Caco-2 (cell line): ENCODE measurements around the gene FAM78A. TPM values are rescaled to one million over a fixed set of nuclear protein-coding genes. Genes with fewer than 3 reads are reported as not detected.

ENCODE experiments used
- BruUV-seq: library from RNA; stranded (reverse); fragments of 400-500 nt; replicated peaks from 2 replicates; lab custom pipeline; 2021; lab: Mats Ljungman, UMichigan
- CTCF ChIA-PET: fragments of 300-600 bp; sonication (Branson Sonifier 250); formaldehyde crosslinking; loops from one replicate; lab custom pipeline; 2022; ENCODE audit warnings: antibody characterized with exemption; lab: Charles Lee
- POLR2A ChIA-PET: fragments of 300-600 bp; sonication (Branson Sonifier 250); formaldehyde crosslinking; loops from one replicate; lab custom pipeline; 2022; ENCODE audit warnings: antibody characterized with exemption; lab: Charles Lee
- DNase-seq, 2 experiments: peaks; one replicate each; pipeline versions ENCODE4 v3.0.0 to v3.0.0-alpha.2; 2020 to 2022
- H3K27me3 ChIP-seq: replicated peaks from 2 replicates; pipeline ENCODE4 v1.6.0; 2011; ENCODE audit warnings: low read length; ENCODE audit not compliant: control insufficient read depth, insufficient read depth
- H3K36me3 ChIP-seq: 2 replicates; pipeline ENCODE4 v1.5.1; 2011; ENCODE audit warnings: low read length; ENCODE audit not compliant: control insufficient read depth, insufficient read depth
- H3K4me1 ChIP-seq: fragments of 250-450 bp; sonication (Bioruptor Pico); 2 replicates; pipeline ENCODE4 v1.5.1; 2020; ENCODE audit warnings: mild to moderate bottlenecking
- H3K4me3 ChIP-seq: 2 replicates; pipeline ENCODE4 v1.5.1; 2011; ENCODE audit warnings: low read depth, mild to moderate bottlenecking, control low read depth, low read length
- H3K9me3 ChIP-seq: fragments of 250-450 bp; sonication (Bioruptor Pico); 2 replicates; pipeline ENCODE4 v1.5.1; 2020; ENCODE audit warnings: mild to moderate bottlenecking, moderate library complexity
- H3K27ac Mint-ChIP-seq: one replicate; pipeline ENCODE4 v1.8.0; 2022; ENCODE audit warnings: mixed read lengths; ENCODE audit not compliant: unreplicated experiment
- H3K27me3 Mint-ChIP-seq: one replicate; pipeline ENCODE4 v1.8.0; 2022; ENCODE audit warnings: mixed read lengths; ENCODE audit not compliant: insufficient read depth, unreplicated experiment
- H3K36me3 Mint-ChIP-seq: one replicate; pipeline ENCODE4 v1.8.0; 2022; ENCODE audit warnings: mild to moderate bottlenecking, mixed read lengths; ENCODE audit not compliant: insufficient read depth, unreplicated experiment
- H3K4me1 Mint-ChIP-seq: one replicate; pipeline ENCODE4 v1.8.0; 2022; ENCODE audit warnings: low read depth, mixed read lengths; ENCODE audit not compliant: unreplicated experiment
- H3K4me3 Mint-ChIP-seq: one replicate; pipeline ENCODE4 v1.8.0; 2022; ENCODE audit warnings: mild to moderate bottlenecking, moderate library complexity, mixed read lengths; ENCODE audit not compliant: unreplicated experiment
- H3K9me3 Mint-ChIP-seq: one replicate; pipeline ENCODE4 v1.8.0; 2022; ENCODE audit warnings: mixed read lengths; ENCODE audit not compliant: unreplicated experiment
- intact Hi-C: fragments of 100-400 bp; cut with micrococcal nuclease; formaldehyde crosslinking; loops from one replicate; pipeline ENCODE4 v1.10.0; 2022; ENCODE audit not compliant: unreplicated experiment
- total RNA-seq: library from RNA; stranded (reverse); gene quantifications from 2 replicates; pipeline ENCODE4 v1.2.3, GENCODE V29; 2022
- TF ChIP-seq, protein P1 (sequence below), 2 experiments: fragments of 200-600 bp in 1 of 2; IDR thresholded peaks; 1 replicate in 1 of 2; 2 replicates in 1 of 2; pipeline versions ENCODE4 v1.5.1 to v1.8.0; 2011 to 2022; ENCODE audit warnings: antibody characterized with exemption in 1 of 2, control low read depth in 1 of 2, inconsistent platforms in 1 of 2, low read depth in 1 of 2, low read length in 1 of 2, mild to moderate bottlenecking in 1 of 2, moderate library complexity in 1 of 2; ENCODE audit not compliant: insufficient read depth in 1 of 2, severe bottlenecking in 1 of 2, unreplicated experiment in 1 of 2

FAM78A gene
- total RNA-seq, 1 experiment from 2014 or later, result 0.70 TPM

DNA sequence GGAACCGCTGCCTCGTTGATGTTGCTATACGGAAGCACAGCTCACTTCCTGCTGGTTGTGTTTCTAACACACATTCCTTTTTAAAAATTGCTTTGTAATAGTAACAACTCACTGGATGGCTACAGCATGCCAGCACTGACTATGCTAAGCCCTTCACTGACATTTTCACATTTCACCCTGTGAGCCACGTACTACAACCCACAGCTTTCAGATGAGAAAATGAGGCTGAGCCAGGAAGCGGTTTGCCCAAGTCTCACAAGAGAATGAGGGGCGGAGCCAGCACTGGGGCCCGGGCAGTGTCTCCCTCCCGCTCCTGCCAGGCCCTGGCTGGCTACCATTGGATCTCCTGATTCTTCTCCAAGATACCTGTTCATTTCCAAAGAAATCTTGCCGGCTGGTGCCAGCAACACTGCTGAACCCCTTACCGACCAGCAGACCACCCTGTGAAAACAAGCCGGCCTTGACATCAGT, 38.3 kb downstream of the FAM78A start:
- POLR2A ChIA-PET, result no interaction called here
- no peaks in the 10 kb centered on the region for H3K4me1 ChIP-seq
- no peaks in the 10 kb centered on the region for H3K36me3 ChIP-seq
- TF ChIP-seq, protein P1, sequence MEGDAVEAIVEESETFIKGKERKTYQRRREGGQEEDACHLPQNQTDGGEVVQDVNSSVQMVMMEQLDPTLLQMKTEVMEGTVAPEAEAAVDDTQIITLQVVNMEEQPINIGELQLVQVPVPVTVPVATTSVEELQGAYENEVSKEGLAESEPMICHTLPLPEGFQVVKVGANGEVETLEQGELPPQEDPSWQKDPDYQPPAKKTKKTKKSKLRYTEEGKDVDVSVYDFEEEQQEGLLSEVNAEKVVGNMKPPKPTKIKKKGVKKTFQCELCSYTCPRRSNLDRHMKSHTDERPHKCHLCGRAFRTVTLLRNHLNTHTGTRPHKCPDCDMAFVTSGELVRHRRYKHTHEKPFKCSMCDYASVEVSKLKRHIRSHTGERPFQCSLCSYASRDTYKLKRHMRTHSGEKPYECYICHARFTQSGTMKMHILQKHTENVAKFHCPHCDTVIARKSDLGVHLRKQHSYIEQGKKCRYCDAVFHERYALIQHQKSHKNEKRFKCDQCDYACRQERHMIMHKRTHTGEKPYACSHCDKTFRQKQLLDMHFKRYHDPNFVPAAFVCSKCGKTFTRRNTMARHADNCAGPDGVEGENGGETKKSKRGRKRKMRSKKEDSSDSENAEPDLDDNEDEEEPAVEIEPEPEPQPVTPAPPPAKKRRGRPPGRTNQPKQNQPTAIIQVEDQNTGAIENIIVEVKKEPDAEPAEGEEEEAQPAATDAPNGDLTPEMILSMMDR (IDR thresholded peaks at IDR 0.05; ENCODE audit: insufficient read depth in 1 of 2, low read depth in 1 of 2, low read length in 1 of 2, severe bottlenecking in 1 of 2, unreplicated experiment in 1 of 2), result no peak
- Mint-ChIP-seq H3K9me3 (no peaks in the 10 kb centered on the region), H3K27ac (peak overlapping the region; percentile 20), H3K36me3 (peaks cover 11% of the 10 kb centered on the region), H3K4me1 (no peaks in the 10 kb centered on the region), H3K4me3 (no peak overlapping the region), H3K27me3 (no peaks in the 10 kb centered on the region)
- intact Hi-C loops, result loop anchor here (10.0 kb wide), 1 partner anchor 97 kb away; no protein-coding TSS in a partner anchor
- CTCF ChIA-PET, result interaction anchor here (1.0 kb wide), 1 partner anchor 98 kb away, joined by 4 read pairs; no protein-coding TSS in a partner anchor
- H3K9me3 ChIP-seq, result peaks cover 2% of the 10 kb centered on the region; the same call in 1 of the 2 replicates
- BruUV-seq, result no TSS peak
- DNase-seq, result no peak
- no peaks in the 10 kb centered on the region for H3K27me3 ChIP-seq
- no peak overlapping the region for H3K4me3 ChIP-seq

DNA sequence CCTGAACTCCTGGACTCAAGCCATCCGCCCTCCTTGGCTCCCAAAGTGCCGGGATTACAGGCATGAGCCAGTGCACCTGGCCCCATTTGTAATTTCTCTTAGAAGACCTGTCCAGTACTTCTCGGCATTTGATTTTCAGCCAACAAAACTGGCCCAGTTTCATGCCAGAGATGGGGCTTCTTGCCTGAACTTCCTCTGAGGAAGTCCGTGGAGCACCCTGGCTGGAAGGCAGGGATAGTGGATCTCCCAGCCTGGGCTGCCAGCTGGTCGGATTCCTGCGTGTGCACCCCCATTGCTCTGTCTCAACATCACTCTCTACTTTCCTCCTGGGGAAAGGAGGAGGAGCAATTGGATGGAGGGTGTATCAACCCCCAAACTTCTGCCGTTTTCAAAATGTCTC, 39.0 kb downstream of the FAM78A start:
- no peaks in the 10 kb centered on the region for H3K9me3 Mint-ChIP-seq
- ChIA-PET POLR2A (no interaction called here), CTCF (interaction anchor here (1.0 kb wide), 1 partner anchor 99 kb away, joined by 4 read pairs; no protein-coding TSS in a partner anchor)
- no peak overlapping the region for H3K4me3 Mint-ChIP-seq
- H3K36me3 Mint-ChIP-seq, result peaks cover 15% of the 10 kb centered on the region
- TF ChIP-seq, protein P1 (IDR thresholded peaks at IDR 0.05; ENCODE audit: insufficient read depth in 1 of 2, low read depth in 1 of 2, low read length in 1 of 2, severe bottlenecking in 1 of 2, unreplicated experiment in 1 of 2), result no peak
- DNase-seq, result no peak
- Histone ChIP-seq H3K4me3 (no peak overlapping the region), H3K36me3 (no peaks in the 10 kb centered on the region), H3K4me1 (no peaks in the 10 kb centered on the region), H3K9me3 (no peaks in the 10 kb centered on the region), H3K27me3 (no peaks in the 10 kb centered on the region)
- intact Hi-C loops, result loop anchor here (10.0 kb wide), 1 partner anchor 98 kb away; no protein-coding TSS in a partner anchor
- no peaks in the 10 kb centered on the region for H3K4me1 Mint-ChIP-seq
- H3K27me3 Mint-ChIP-seq, result no peaks in the 10 kb centered on the region
- no TSS peak for BruUV-seq
- no peak overlapping the region for H3K27ac Mint-ChIP-seq

DNA sequence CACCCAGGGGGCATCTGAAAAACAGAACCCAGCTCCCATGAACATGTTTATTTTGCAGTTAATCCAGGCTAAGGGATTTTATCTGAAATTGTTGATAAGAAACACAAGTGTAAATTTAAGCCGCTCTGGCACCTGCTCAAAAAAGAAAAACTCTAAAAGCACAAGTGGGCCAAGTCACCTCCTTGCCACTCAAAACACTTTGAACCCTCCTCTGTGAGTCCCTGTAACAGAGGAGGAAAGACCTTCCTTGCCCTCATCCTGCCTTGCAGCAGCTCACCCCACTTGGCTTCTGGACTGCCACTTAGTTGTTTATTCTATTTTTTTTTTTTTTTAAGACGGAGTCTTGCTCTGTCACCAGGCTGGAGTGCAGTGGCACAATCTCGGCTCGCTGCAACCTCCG, 39.5 kb downstream of the FAM78A start:
- ChIA-PET POLR2A (no interaction called here), CTCF (no interaction called here)
- no peaks in the 10 kb centered on the region for H3K9me3 Mint-ChIP-seq
- TF ChIP-seq, protein P1 (IDR thresholded peaks at IDR 0.05; ENCODE audit: insufficient read depth in 1 of 2, low read depth in 1 of 2, low read length in 1 of 2, severe bottlenecking in 1 of 2, unreplicated experiment in 1 of 2), result no peak
- Histone ChIP-seq H3K4me3 (no peak overlapping the region), H3K9me3 (no peaks in the 10 kb centered on the region), H3K4me1 (no peaks in the 10 kb centered on the region), H3K27me3 (no peaks in the 10 kb centered on the region), H3K36me3 (no peaks in the 10 kb centered on the region)
- H3K4me3 Mint-ChIP-seq, result no peak overlapping the region
- no peak overlapping the region for H3K27ac Mint-ChIP-seq
- intact Hi-C loops, result loop anchor here (10.0 kb wide), 1 partner anchor 98 kb away; no protein-coding TSS in a partner anchor
- BruUV-seq, result no TSS peak
- peaks cover 20% of the 10 kb centered on the region for H3K36me3 Mint-ChIP-seq
- DNase-seq, result no peak
- H3K4me1 Mint-ChIP-seq, result no peaks in the 10 kb centered on the region
- H3K27me3 Mint-ChIP-seq, result no peaks in the 10 kb centered on the region
